ENCODE data around the gene ACSL6. TPM values are rescaled to one million over a fixed set of nuclear protein-coding genes. Genes with fewer than 3 reads are reported as not detected.

The ACSL6 gene
- total RNA-seq, 2 donors from 2014 or later = 0.71 to 1.6 TPM

- Histone ChIP-seq H3K4me3 (peak overlapping the region; percentile 52 to 61), H3K4me1 (peaks cover 0 to 23% of the 10 kb centered on the region in 2 donors), H3K36me3 (no peaks in the 10 kb centered on the region), H3K27ac (no peak overlapping the region), H3K27me3 (no peaks in the 10 kb centered on the region), H3K9me3 (no peaks in the 10 kb centered on the region)
- TF ChIP-seq, protein P1, sequence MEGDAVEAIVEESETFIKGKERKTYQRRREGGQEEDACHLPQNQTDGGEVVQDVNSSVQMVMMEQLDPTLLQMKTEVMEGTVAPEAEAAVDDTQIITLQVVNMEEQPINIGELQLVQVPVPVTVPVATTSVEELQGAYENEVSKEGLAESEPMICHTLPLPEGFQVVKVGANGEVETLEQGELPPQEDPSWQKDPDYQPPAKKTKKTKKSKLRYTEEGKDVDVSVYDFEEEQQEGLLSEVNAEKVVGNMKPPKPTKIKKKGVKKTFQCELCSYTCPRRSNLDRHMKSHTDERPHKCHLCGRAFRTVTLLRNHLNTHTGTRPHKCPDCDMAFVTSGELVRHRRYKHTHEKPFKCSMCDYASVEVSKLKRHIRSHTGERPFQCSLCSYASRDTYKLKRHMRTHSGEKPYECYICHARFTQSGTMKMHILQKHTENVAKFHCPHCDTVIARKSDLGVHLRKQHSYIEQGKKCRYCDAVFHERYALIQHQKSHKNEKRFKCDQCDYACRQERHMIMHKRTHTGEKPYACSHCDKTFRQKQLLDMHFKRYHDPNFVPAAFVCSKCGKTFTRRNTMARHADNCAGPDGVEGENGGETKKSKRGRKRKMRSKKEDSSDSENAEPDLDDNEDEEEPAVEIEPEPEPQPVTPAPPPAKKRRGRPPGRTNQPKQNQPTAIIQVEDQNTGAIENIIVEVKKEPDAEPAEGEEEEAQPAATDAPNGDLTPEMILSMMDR (IDR thresholded peaks at IDR 0.05) = no peak
- no peak for DNase-seq (ENCODE audit: low spot score)
Measured at GRCh38 chr5:132010989-132011621, 353 bp downstream of the ACSL6 start.

DNA sequence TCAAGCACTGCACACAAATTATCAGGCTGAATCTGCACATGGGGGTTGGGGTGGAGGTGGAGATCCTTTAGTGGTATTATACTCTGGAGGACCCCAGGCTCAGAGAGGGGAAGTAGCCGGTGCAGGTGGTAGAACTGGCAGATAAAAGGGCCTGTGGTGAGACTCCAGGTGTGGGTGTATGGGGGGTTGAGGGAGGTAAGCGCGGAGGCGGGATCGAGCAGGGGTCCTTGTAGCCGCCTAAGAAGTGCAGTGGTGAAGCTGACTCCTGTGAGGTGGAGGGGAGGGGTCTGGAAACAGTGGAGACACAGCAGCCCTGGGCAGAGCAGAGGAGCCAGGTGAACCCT, 841 bp downstream of the ACSL6 start:
- H3K36me3 ChIP-seq = no peaks in the 10 kb centered on the region
- peaks cover 0 to 23% of the 10 kb centered on the region in 2 donors for H3K4me1 ChIP-seq
- H3K4me3 ChIP-seq = peak overlapping the region in 1 of 2 donors; percentile 61
- no peak overlapping the region for H3K27ac ChIP-seq
- no peaks in the 10 kb centered on the region for H3K9me3 ChIP-seq
- no peaks in the 10 kb centered on the region for H3K27me3 ChIP-seq
- DNase-seq (ENCODE audit: low spot score) = no peak
- TF ChIP-seq, protein P1 (IDR thresholded peaks at IDR 0.05) = no peak

DNA sequence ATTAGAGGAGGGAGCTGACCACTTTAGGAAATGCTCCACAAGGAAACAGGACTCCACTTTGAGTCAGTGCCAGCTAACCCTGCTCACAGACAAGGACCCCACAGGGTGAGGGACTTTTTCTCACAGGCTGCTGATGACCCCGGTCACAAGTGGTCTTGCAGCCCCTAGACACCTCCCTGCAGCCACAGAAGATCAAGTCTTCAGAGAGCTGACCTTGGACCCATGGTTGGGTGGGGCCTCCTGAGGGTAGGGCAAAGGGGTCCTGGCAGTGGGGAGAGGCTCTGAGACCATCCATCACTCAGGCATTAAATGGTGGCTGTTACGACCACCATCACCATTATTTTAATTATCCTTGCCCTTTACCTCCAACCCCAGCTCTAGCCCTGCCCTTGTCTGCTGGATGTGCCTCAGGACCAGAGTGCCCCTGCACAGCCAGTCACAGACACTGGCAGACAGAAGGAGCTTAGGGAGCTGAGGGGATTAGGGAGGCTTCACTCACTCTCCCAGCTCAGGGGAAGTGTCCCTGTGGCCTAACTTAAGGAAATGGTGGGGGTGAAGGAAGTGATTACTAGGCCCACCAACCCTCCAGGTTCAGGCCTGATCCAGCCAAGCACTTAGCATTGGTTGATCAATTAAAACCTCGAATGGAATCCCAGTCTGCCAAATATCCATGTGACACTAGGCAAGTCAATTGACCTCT, 1.6 kb downstream of the ACSL6 start:
- Histone ChIP-seq H3K27ac (no peak overlapping the region), H3K36me3 (no peaks in the 10 kb centered on the region), H3K4me3 (no peak overlapping the region), H3K9me3 (no peaks in the 10 kb centered on the region), H3K4me1 (peaks cover 0 to 23% of the 10 kb centered on the region in 2 donors), H3K27me3 (no peaks in the 10 kb centered on the region)
- no peak for DNase-seq (ENCODE audit: low spot score)
- TF ChIP-seq, protein P1 (IDR thresholded peaks at IDR 0.05) = no peak

- H3K36me3 ChIP-seq = no peaks in the 10 kb centered on the region
- H3K9me3 ChIP-seq = no peaks in the 10 kb centered on the region
- peaks cover 0 to 23% of the 10 kb centered on the region in 2 donors for H3K4me1 ChIP-seq
- DNase-seq (ENCODE audit: low spot score) = no peak
- no peak overlapping the region for H3K4me3 ChIP-seq
- H3K27ac ChIP-seq = no peak overlapping the region
- TF ChIP-seq, protein P1 (IDR thresholded peaks at IDR 0.05) = no peak
- no peaks in the 10 kb centered on the region for H3K27me3 ChIP-seq
Measured at GRCh38 chr5:132008961-132009680, 2.3 kb downstream of the ACSL6 start.

- Histone ChIP-seq H3K27me3 (no peaks in the 10 kb centered on the region), H3K4me1 (peaks cover 0 to 33% of the 10 kb centered on the region in 2 donors), H3K4me3 (no peak overlapping the region), H3K36me3 (no peaks in the 10 kb centered on the region), H3K9me3 (no peaks in the 10 kb centered on the region), H3K27ac (no peak overlapping the region)
- TF ChIP-seq, protein P1 (IDR thresholded peaks at IDR 0.05) = peak in 1 of 2 donors; percentile 22
- DNase-seq (ENCODE audit: low spot score) = no peak
Measured at GRCh38 chr5:132008163-132008473, 3.3 kb downstream of the ACSL6 start.

All from right atrium auricular region (tissue), 2 donors.